PC-3 (cell line): ENCODE measurements around the gene TSPEAR. TPM values are rescaled to one million over a fixed set of nuclear protein-coding genes. Genes with fewer than 3 reads are reported as not detected.

Source experiments
- ATAC-seq: fragments of 200-7000 bp; cut with Tn5 transposase; 2 replicates; pipeline ENCODE4 v1.9.1; 2020; ENCODE audit warnings: mild to moderate bottlenecking, moderate library complexity
- BruUV-seq: library from RNA; stranded (reverse); fragments of 400-500 nt; replicated peaks from 2 replicates; lab custom pipeline; 2021; lab: Mats Ljungman, UMichigan
- CTCF ChIA-PET: fragments of 300-600 bp; sonication (Branson Sonifier 250); formaldehyde crosslinking; loops from one replicate; lab custom pipeline; 2022; ENCODE audit warnings: antibody characterized with exemption; lab: Charles Lee
- POLR2A ChIA-PET: fragments of 300-600 bp; sonication (Branson Sonifier 250); formaldehyde crosslinking; loops from one replicate; lab custom pipeline; 2022; ENCODE audit warnings: antibody characterized with exemption; ENCODE audit not compliant: unreplicated experiment; lab: Charles Lee
- DNase-seq: peaks from one replicate; pipeline ENCODE4 v3.0.0-alpha.2; 2015
- H2AFZ ChIP-seq: fragments of 300-600 bp; sonication (generic); 2 replicates; pipeline ENCODE4 v1.6.0; 2016; ENCODE audit warnings: antibody characterized with exemption, low read length
- H3F3A ChIP-seq: fragments of 300-600 bp; sonication (generic); one replicate; pipeline ENCODE4 v1.6.0; 2017; ENCODE audit warnings: antibody characterized with exemption, low read length, control low read depth, mild to moderate bottlenecking; ENCODE audit not compliant: unreplicated experiment
- H3K27ac ChIP-seq: fragments of 300-600 bp; sonication (generic); 2 replicates; pipeline ENCODE4 v1.5.1; 2016; ENCODE audit warnings: mild to moderate bottlenecking, low read length
- H3K27me3 ChIP-seq: fragments of 300-600 bp; sonication (generic); 2 replicates; pipeline ENCODE4 v1.6.1; 2016; ENCODE audit warnings: low read length, mixed read lengths
- H3K36me3 ChIP-seq: fragments of 300-600 bp; sonication (generic); 2 replicates; pipeline ENCODE4 v1.6.1; 2016; ENCODE audit warnings: low read depth, mixed run types, low read length, mixed read lengths
- H3K4me1 ChIP-seq: fragments of 300-600 bp; sonication (generic); 2 replicates; pipeline ENCODE4 v1.5.1; 2016; ENCODE audit warnings: low read length; ENCODE audit not compliant: insufficient read depth
- H3K4me2 ChIP-seq: fragments of 300-600 bp; sonication (generic); 2 replicates; pipeline ENCODE4 v1.6.0; 2016; ENCODE audit warnings: low read length
- H3K4me3 ChIP-seq: fragments of 300-600 bp; sonication (generic); 2 replicates; pipeline ENCODE4 v1.5.1; 2016; ENCODE audit warnings: mild to moderate bottlenecking, low read length, mixed read lengths
- H3K79me2 ChIP-seq: fragments of 300-600 bp; sonication (generic); 2 replicates; pipeline ENCODE4 v1.6.1; 2017; ENCODE audit warnings: low read length, mixed read lengths
- H3K9ac ChIP-seq: fragments of 300-600 bp; sonication (generic); 2 replicates; pipeline ENCODE4 v1.6.0; 2016; ENCODE audit warnings: mild to moderate bottlenecking, low read length
- H3K9me2 ChIP-seq: fragments of 300-600 bp; sonication (generic); replicated peaks from 2 replicates; pipeline ENCODE4 v1.6.1; 2016; ENCODE audit warnings: mixed run types, low read length, mixed read lengths
- H3K9me3 ChIP-seq: fragments of 300-600 bp; sonication (generic); 2 replicates; pipeline ENCODE4 v1.6.1; 2016; ENCODE audit warnings: low read length, mixed read lengths
- H4K20me1 ChIP-seq: fragments of 300-600 bp; sonication (generic); 2 replicates; pipeline ENCODE4 v1.6.1; 2016; ENCODE audit warnings: low read length, mixed read lengths
- CTCF ChIP-seq: fragments of 300-600 bp; sonication (generic); conservative IDR thresholded peaks from 2 replicates; pipeline ENCODE4 v1.5.1; 2017; ENCODE audit warnings: antibody characterized with exemption, low read depth, mild to moderate bottlenecking, low read length
- EZH2 ChIP-seq: fragments of 300-600 bp; sonication (generic); IDR thresholded peaks from one replicate; pipeline ENCODE4 v1.6.1; 2017; ENCODE audit warnings: antibody characterized with exemption, mild to moderate bottlenecking, low read length; ENCODE audit not compliant: unreplicated experiment
- EZH2phosphoT487 ChIP-seq: fragments of 300-600 bp; sonication (generic); IDR thresholded peaks from 2 replicates; pipeline ENCODE4 v1.6.1; 2018; ENCODE audit warnings: mild to moderate bottlenecking, antibody characterized with exemption, low read length, borderline replicate concordance
- intact Hi-C: fragments of 100-400 bp; cut with micrococcal nuclease; formaldehyde crosslinking; loops from 2 replicates; pipeline ENCODE4 v1.9.0; 2023
- total RNA-seq: library from RNA; depleted of rRNA; stranded (reverse); fragments of >200 nt; gene quantifications from 2 replicates; pipeline ENCODE4 v1.2.3, GENCODE V29; 2014

TSPEAR gene
- total RNA-seq, 1 experiment from 2014 or later, result 2.1 TPM

- intact Hi-C loops, result no loop called here
Measured at GRCh38 chr21:44578371-44579055, 132.9 kb downstream of the TSPEAR start.

DNA sequence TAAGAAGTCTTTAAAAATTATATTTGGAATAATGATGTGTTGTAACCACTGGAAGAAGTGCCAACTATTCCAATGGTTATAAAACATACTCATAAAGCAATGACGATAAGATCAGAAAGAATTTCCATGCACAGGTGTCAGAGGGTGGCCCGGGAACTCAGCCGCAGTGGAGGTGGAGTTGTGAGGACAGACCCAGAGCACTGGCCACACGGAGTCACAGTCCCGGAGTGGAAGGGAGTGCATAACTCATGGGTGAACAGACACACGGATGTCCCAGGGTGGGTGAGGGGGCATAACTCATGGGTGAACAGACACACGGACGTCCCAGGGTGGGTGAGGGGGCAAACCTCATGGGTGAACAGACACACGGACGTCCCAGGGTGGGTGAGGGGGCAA, 135.3 kb downstream of the TSPEAR start:
- DNase-seq (no peak), ATAC-seq (no peak)
- Histone ChIP-seq H3K9ac (no peak overlapping the region), H3K4me2 (no peak overlapping the region), H2AFZ (no peak overlapping the region), H3K36me3 (no peaks in the 10 kb centered on the region), H3K4me1 (peaks cover 13% of the 10 kb centered on the region), H3K27me3 (no peaks in the 10 kb centered on the region), H3K9me2 (no peaks in the 10 kb centered on the region), H3K4me3 (no peak overlapping the region), H3K9me3 (peaks cover 2% of the 10 kb centered on the region; the same call in 1 of the 2 replicates), H3K79me2 (no peaks in the 10 kb centered on the region), H3K27ac (no peak overlapping the region), H4K20me1 (no peaks in the 10 kb centered on the region), H3F3A (no peaks in the 10 kb centered on the region)
- no TSS peak for BruUV-seq
- ChIA-PET POLR2A (no interaction called here), CTCF (no interaction called here)
- intact Hi-C loops, result no loop called here
- no peak for TF ChIP-seq EZH2
- TF ChIP-seq CTCF, result no peak
- no peak for TF ChIP-seq EZH2phosphoT487

More at GRCh38 chr21:44578371-44579055, 132.9 kb downstream of the TSPEAR start:
- Histone ChIP-seq H3K9me3 (0 out of 2 replicates have a peak, but pooled peaks cover 5% of the 10 kb centered on the region), H2AFZ (no peak overlapping the region), H3F3A (no peaks in the 10 kb centered on the region), H3K9ac (no peak overlapping the region), H3K4me1 (peaks cover 8% of the 10 kb centered on the region; the same call in 1 of the 2 replicates), H3K4me3 (no peak overlapping the region), H3K4me2 (no peak overlapping the region), H3K9me2 (no peaks in the 10 kb centered on the region), H3K27me3 (no peaks in the 10 kb centered on the region), H4K20me1 (no peaks in the 10 kb centered on the region), H3K79me2 (no peaks in the 10 kb centered on the region), H3K36me3 (no peaks in the 10 kb centered on the region), H3K27ac (no peak overlapping the region)
- no TSS peak for BruUV-seq
- ChIA-PET POLR2A (no interaction called here), CTCF (no interaction called here)
- no peak for TF ChIP-seq EZH2
- TF ChIP-seq CTCF, result no peak
- TF ChIP-seq EZH2phosphoT487, result no peak
- ATAC-seq, result no peak
- DNase-seq, result no peak

GRCh38 chr21:44575307-44576024, 135.9 kb downstream of the TSPEAR start:
- no peaks in the 10 kb centered on the region for H3K79me2 ChIP-seq
- no TSS peak for BruUV-seq
- ATAC-seq (no peak), DNase-seq (no peak)
- H3K9ac ChIP-seq, result no peak overlapping the region
- intact Hi-C loops, result no loop called here
- ChIA-PET POLR2A (no interaction called here), CTCF (interaction anchor here (1.5 kb wide), 1 partner anchor 167 kb away, joined by 4 read pairs; no protein-coding TSS in a partner anchor)
- H2AFZ ChIP-seq, result no peak overlapping the region
- H3F3A ChIP-seq, result no peaks in the 10 kb centered on the region
- H4K20me1 ChIP-seq, result no peaks in the 10 kb centered on the region
- H3K36me3 ChIP-seq, result no peaks in the 10 kb centered on the region
- TF ChIP-seq EZH2 (no peak), CTCF (no peak), EZH2phosphoT487 (no peak)
- H3K9me2 ChIP-seq, result no peaks in the 10 kb centered on the region
- peaks cover 5% of the 10 kb centered on the region; the same call in 1 of the 2 replicates for H3K9me3 ChIP-seq
- peaks cover 13% of the 10 kb centered on the region for H3K4me1 ChIP-seq
- no peak overlapping the region for H3K27ac ChIP-seq
- H3K27me3 ChIP-seq, result no peaks in the 10 kb centered on the region
- H3K4me2 ChIP-seq, result no peak overlapping the region
- no peak overlapping the region for H3K4me3 ChIP-seq
